ENCODE measurements around the gene IFT88.

IFT88 gene

GRCh38 chr13:20546556-20546955, 20.4 kb upstream of the IFT88 start:
- Histone ChIP-seq H3K4me3 (ENCODE audit: low read length) (no peak overlapping the region), H3K27me3 (ENCODE audit: control insufficient read depth, insufficient read depth, low read length) (no peaks in the 10 kb centered on the region), H3K27ac (ENCODE audit: low read depth, low read length) (no peak overlapping the region), H3K9ac (ENCODE audit: low read length) (no peak overlapping the region), H3K4me1 (ENCODE audit: control insufficient read depth, insufficient read depth, low read length) (no peaks in the 10 kb centered on the region), H3K36me3 (ENCODE audit: control insufficient read depth, insufficient read depth, low read length) (no peaks in the 10 kb centered on the region)

GRCh38 chr13:20547479-20547908, 19.5 kb upstream of the IFT88 start:
- Histone ChIP-seq H3K4me3 (ENCODE audit: low read length) (no peak overlapping the region), H3K36me3 (ENCODE audit: control insufficient read depth, insufficient read depth, low read length) (no peaks in the 10 kb centered on the region), H3K27ac (ENCODE audit: low read depth, low read length) (no peak overlapping the region), H3K4me1 (ENCODE audit: control insufficient read depth, insufficient read depth, low read length) (no peaks in the 10 kb centered on the region), H3K27me3 (ENCODE audit: control insufficient read depth, insufficient read depth, low read length) (no peaks in the 10 kb centered on the region), H3K9ac (ENCODE audit: low read length) (no peak overlapping the region)

GRCh38 chr13:20550799-20551198, 16.2 kb upstream of the IFT88 start:
- no peak overlapping the region for H3K4me3 ChIP-seq (ENCODE audit: low read length)
- no peak overlapping the region for H3K27ac ChIP-seq (ENCODE audit: low read depth, low read length)
- H3K36me3 ChIP-seq (ENCODE audit: control insufficient read depth, insufficient read depth, low read length): no peaks in the 10 kb centered on the region
- H3K4me1 ChIP-seq (ENCODE audit: control insufficient read depth, insufficient read depth, low read length): no peaks in the 10 kb centered on the region
- no peaks in the 10 kb centered on the region for H3K27me3 ChIP-seq (ENCODE audit: control insufficient read depth, insufficient read depth, low read length)
- H3K9ac ChIP-seq (ENCODE audit: low read length): no peak overlapping the region

- Histone ChIP-seq H3K27ac (ENCODE audit: low read depth, low read length) (no peak overlapping the region), H3K27me3 (ENCODE audit: control insufficient read depth, insufficient read depth, low read length) (no peaks in the 10 kb centered on the region), H3K36me3 (ENCODE audit: control insufficient read depth, insufficient read depth, low read length) (no peaks in the 10 kb centered on the region), H3K4me3 (ENCODE audit: low read length) (no peak overlapping the region), H3K4me1 (ENCODE audit: control insufficient read depth, insufficient read depth, low read length) (no peaks in the 10 kb centered on the region), H3K9ac (ENCODE audit: low read length) (no peak overlapping the region)
These were observed 13.6 kb upstream of the IFT88 start for GRCh38 chr13:20553311-20553710.

GRCh38 chr13:20558982-20559381, 8.0 kb upstream of the IFT88 start:
- no peak overlapping the region for H3K27ac ChIP-seq (ENCODE audit: low read depth, low read length)
- H3K4me3 ChIP-seq (ENCODE audit: low read length): no peak overlapping the region
- H3K9ac ChIP-seq (ENCODE audit: low read length): no peak overlapping the region
- H3K27me3 ChIP-seq (ENCODE audit: control insufficient read depth, insufficient read depth, low read length): no peaks in the 10 kb centered on the region
- H3K36me3 ChIP-seq (ENCODE audit: control insufficient read depth, insufficient read depth, low read length): no peaks in the 10 kb centered on the region
- no peaks in the 10 kb centered on the region for H3K4me1 ChIP-seq (ENCODE audit: control insufficient read depth, insufficient read depth, low read length)

GRCh38 chr13:20559659-20560356, 7.1 kb upstream of the IFT88 start:
- Histone ChIP-seq H3K27ac (ENCODE audit: low read depth, low read length) (no peak overlapping the region), H3K4me1 (ENCODE audit: control insufficient read depth, insufficient read depth, low read length) (no peaks in the 10 kb centered on the region), H3K9ac (ENCODE audit: low read length) (no peak overlapping the region), H3K27me3 (ENCODE audit: control insufficient read depth, insufficient read depth, low read length) (no peaks in the 10 kb centered on the region), H3K36me3 (ENCODE audit: control insufficient read depth, insufficient read depth, low read length) (no peaks in the 10 kb centered on the region), H3K4me3 (ENCODE audit: low read length) (no peak overlapping the region)

- H3K27me3 ChIP-seq (ENCODE audit: control insufficient read depth, insufficient read depth, low read length): no peaks in the 10 kb centered on the region
- no peak overlapping the region for H3K9ac ChIP-seq (ENCODE audit: low read length)
- no peak overlapping the region for H3K27ac ChIP-seq (ENCODE audit: low read depth, low read length)
- H3K4me3 ChIP-seq (ENCODE audit: low read length): no peak overlapping the region
- no peaks in the 10 kb centered on the region for H3K36me3 ChIP-seq (ENCODE audit: control insufficient read depth, insufficient read depth, low read length)
- H3K4me1 ChIP-seq (ENCODE audit: control insufficient read depth, insufficient read depth, low read length): no peaks in the 10 kb centered on the region
These were observed 5.2 kb upstream of the IFT88 start for GRCh38 chr13:20561741-20562140.

- H3K9ac ChIP-seq (ENCODE audit: low read length): no peak overlapping the region
- no peak overlapping the region for H3K27ac ChIP-seq (ENCODE audit: low read depth, low read length)
- no peaks in the 10 kb centered on the region for H3K36me3 ChIP-seq (ENCODE audit: control insufficient read depth, insufficient read depth, low read length)
- H3K4me3 ChIP-seq (ENCODE audit: low read length): no peak overlapping the region
- no peaks in the 10 kb centered on the region for H3K4me1 ChIP-seq (ENCODE audit: control insufficient read depth, insufficient read depth, low read length)
- no peaks in the 10 kb centered on the region for H3K27me3 ChIP-seq (ENCODE audit: control insufficient read depth, insufficient read depth, low read length)
These were observed 1.7 kb upstream of the IFT88 start for GRCh38 chr13:20565115-20565736.

GRCh38 chr13:20566468-20566897, 474 bp upstream of the IFT88 start:
- H3K4me3 ChIP-seq (ENCODE audit: low read length): peak overlapping the region; percentile 75
- no peaks in the 10 kb centered on the region for H3K36me3 ChIP-seq (ENCODE audit: control insufficient read depth, insufficient read depth, low read length)
- H3K4me1 ChIP-seq (ENCODE audit: control insufficient read depth, insufficient read depth, low read length): no peaks in the 10 kb centered on the region
- no peaks in the 10 kb centered on the region for H3K27me3 ChIP-seq (ENCODE audit: control insufficient read depth, insufficient read depth, low read length)
- peak overlapping the region; percentile 83 for H3K9ac ChIP-seq (ENCODE audit: low read length)
- peak overlapping the region; percentile 93 for H3K27ac ChIP-seq (ENCODE audit: low read depth, low read length)

- H3K9ac ChIP-seq (ENCODE audit: low read length): peak overlapping the region; percentile 20
- no peaks in the 10 kb centered on the region for H3K36me3 ChIP-seq (ENCODE audit: control insufficient read depth, insufficient read depth, low read length)
These were observed 1.0 kb downstream of the IFT88 start for GRCh38 chr13:20567881-20568528.

GRCh38 chr13:20570517-20570916, 3.6 kb downstream of the IFT88 start:
- H3K27ac ChIP-seq (ENCODE audit: low read depth, low read length): no peak overlapping the region
- no peaks in the 10 kb centered on the region for H3K4me1 ChIP-seq (ENCODE audit: control insufficient read depth, insufficient read depth, low read length)
- peaks cover 2% of the 10 kb centered on the region for H3K36me3 ChIP-seq (ENCODE audit: control insufficient read depth, insufficient read depth, low read length)
- no peak overlapping the region for H3K4me3 ChIP-seq (ENCODE audit: low read length)
- H3K27me3 ChIP-seq (ENCODE audit: control insufficient read depth, insufficient read depth, low read length): no peaks in the 10 kb centered on the region
- H3K9ac ChIP-seq (ENCODE audit: low read length): no peak overlapping the region

More at GRCh38 chr13:20567881-20568528, 1.0 kb downstream of the IFT88 start:
- Histone ChIP-seq H3K4me3 (ENCODE audit: low read length) (peak overlapping the region; percentile 75), H3K4me1 (ENCODE audit: control insufficient read depth, insufficient read depth, low read length) (no peaks in the 10 kb centered on the region), H3K27me3 (ENCODE audit: control insufficient read depth, insufficient read depth, low read length) (no peaks in the 10 kb centered on the region), H3K27ac (ENCODE audit: low read depth, low read length) (peak overlapping the region; percentile 93)

GRCh38 chr13:20571676-20572075, 4.7 kb downstream of the IFT88 start:
- H3K4me1 ChIP-seq (ENCODE audit: control insufficient read depth, insufficient read depth, low read length): no peaks in the 10 kb centered on the region
- no peak overlapping the region for H3K27ac ChIP-seq (ENCODE audit: low read depth, low read length)
- peaks cover 4% of the 10 kb centered on the region for H3K36me3 ChIP-seq (ENCODE audit: control insufficient read depth, insufficient read depth, low read length)
- H3K4me3 ChIP-seq (ENCODE audit: low read length): no peak overlapping the region
- H3K9ac ChIP-seq (ENCODE audit: low read length): no peak overlapping the region
- no peaks in the 10 kb centered on the region for H3K27me3 ChIP-seq (ENCODE audit: control insufficient read depth, insufficient read depth, low read length)

Measured in rectal smooth muscle tissue (tissue), 1 donor.